Measurements from ENCODE around the gene SENP7. TPM values are rescaled to one million over a fixed set of nuclear protein-coding genes. Genes with fewer than 3 reads are reported as not detected.

Gene SENP7
- total RNA-seq, 1 experiment from 2014 or later: 7.9 TPM

DNA sequence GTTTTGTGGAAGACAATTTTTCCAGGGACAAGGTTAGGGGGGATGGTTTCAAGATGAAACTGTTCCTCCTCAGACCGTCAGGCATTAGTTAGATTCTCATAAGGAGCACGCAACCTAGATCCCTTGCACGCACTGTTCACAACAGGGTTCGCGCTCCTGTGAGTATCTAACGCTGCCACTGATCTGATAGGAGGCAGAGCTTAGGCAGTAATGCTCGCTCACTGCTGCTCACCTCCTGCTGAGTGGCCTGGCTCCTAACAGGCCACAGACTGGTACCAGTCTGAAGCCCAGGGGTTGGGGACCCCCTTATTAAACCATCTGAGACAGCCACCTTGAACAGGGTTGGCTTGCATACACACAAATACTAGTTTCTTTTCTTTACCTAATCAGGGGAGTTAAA, 179.1 kb downstream of the SENP7 start (continued):
- TF ChIP-seq CEBPB (IDR thresholded peaks at IDR 0.05; ENCODE audit: low read depth) (no peak), TCF7L2 (IDR thresholded peaks at IDR 0.05; ENCODE audit: borderline replicate concordance, extremely low read depth, insufficient read depth, insufficient read length) (no peak), POLR2A (IDR thresholded peaks at IDR 0.05; ENCODE audit: borderline replicate concordance, extremely low read depth, insufficient read depth, insufficient read length) (no peak), RAD21 (IDR thresholded peaks at IDR 0.05; ENCODE audit: low read depth) (no peak)

DNA sequence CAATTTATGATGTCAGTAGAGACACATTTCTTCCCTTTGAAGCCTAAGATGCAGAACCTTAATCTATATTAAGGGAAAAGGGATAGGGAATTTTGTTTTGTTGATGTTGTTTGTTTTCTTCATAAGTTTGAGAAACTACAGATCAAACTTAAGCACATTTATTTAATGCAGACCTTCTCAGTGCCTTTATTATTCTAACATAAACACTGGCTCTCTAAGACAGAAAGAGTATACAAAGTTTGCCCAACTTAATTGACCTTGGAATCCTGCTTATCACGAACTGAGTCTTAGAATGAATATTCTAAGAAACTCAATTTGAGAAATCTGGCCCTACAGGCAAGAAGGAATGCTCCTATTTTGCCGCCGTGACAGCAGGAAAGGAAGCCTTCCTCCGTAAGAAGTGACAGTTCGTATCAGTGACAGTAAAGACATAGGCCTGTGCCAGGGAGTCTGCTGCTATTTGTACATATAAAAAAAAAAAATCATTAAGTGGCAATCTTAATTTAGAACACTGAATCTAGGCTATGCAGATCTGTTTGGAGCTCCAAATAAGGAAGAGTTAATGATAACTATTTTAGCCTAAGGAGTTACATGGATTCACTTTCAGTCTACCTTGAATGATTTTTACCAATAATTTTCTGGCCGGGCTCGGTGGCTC, 183.9 kb downstream of the SENP7 start:
- no peak for DNase-seq (ENCODE audit: low read depth, low spot score)
- no peaks in the 10 kb centered on the region for H3K27me3 ChIP-seq (ENCODE audit: insufficient read depth, low read length)
- H3K27ac ChIP-seq (ENCODE audit: low read depth, low read length): no peak overlapping the region
- no peaks in the 10 kb centered on the region for H3K79me2 ChIP-seq (ENCODE audit: insufficient read depth, low read length)
- no peak overlapping the region for H3K4me3 ChIP-seq (replicated peaks in 1 of 2; ENCODE audit: low read depth in 1 of 2, low read length in 2 of 2)
- no peaks in the 10 kb centered on the region for H3K9me3 ChIP-seq (ENCODE audit: control insufficient read depth in 1 of 2, insufficient read depth in 1 of 2, low read depth in 1 of 2, low read length in 2 of 2)
- no peaks in the 10 kb centered on the region for H3K36me3 ChIP-seq (ENCODE audit: control insufficient read depth in 1 of 2, insufficient read depth in 2 of 2, low read length in 2 of 2)
- ChIA-PET POLR2A (no interaction called here), CTCF (no interaction called here), RAD21 (ENCODE audit: low non-redundant PET in 1 of 2, low total read pairs in 2 of 2, uncharacterized antibody in 2 of 2, unreplicated experiment in 2 of 2) (no interaction called here)
- no peak overlapping the region for H3K9ac ChIP-seq (ENCODE audit: low read length)
- H2AFZ ChIP-seq (ENCODE audit: low read depth, low read length, poor library complexity, severe bottlenecking): no peak overlapping the region
- no peaks in the 10 kb centered on the region for H3K4me1 ChIP-seq (ENCODE audit: control insufficient read depth in 1 of 2, insufficient read depth in 2 of 2, low read length in 2 of 2)
- no peak overlapping the region for H3K4me2 ChIP-seq (ENCODE audit: low read length)
- TF ChIP-seq EGR1 (IDR thresholded peaks at IDR 0.05; ENCODE audit: low read depth): no peak
- no peak for TF ChIP-seq SRF (IDR thresholded peaks at IDR 0.05; ENCODE audit: low read depth)
- no peak for TF ChIP-seq CEBPB (IDR thresholded peaks at IDR 0.05; ENCODE audit: low read depth)
- intact Hi-C loops (cut with micrococcal nuclease): no loop called here
- no peaks in the 10 kb centered on the region for H3K9me2 ChIP-seq (ENCODE audit: insufficient read depth)
- no peaks in the 10 kb centered on the region for H4K20me1 ChIP-seq (ENCODE audit: insufficient read depth)
- ATAC-seq: no peak
- BruUV-seq (replicated peaks): no TSS peak

GRCh38 chr3:101325393-101326134, 187.4 kb downstream of the SENP7 start:
- Histone ChIP-seq H3K4me2 (ENCODE audit: low read length) (no peak overlapping the region), H3K9me3 (ENCODE audit: control insufficient read depth in 1 of 2, insufficient read depth in 1 of 2, low read depth in 1 of 2, low read length in 2 of 2) (no peaks in the 10 kb centered on the region), H3K79me2 (ENCODE audit: insufficient read depth, low read length) (no peaks in the 10 kb centered on the region), H3K4me1 (ENCODE audit: control insufficient read depth in 1 of 2, insufficient read depth in 2 of 2, low read length in 2 of 2) (no peaks in the 10 kb centered on the region), H3K27ac (ENCODE audit: low read depth, low read length) (no peak overlapping the region), H2AFZ (ENCODE audit: low read depth, low read length, poor library complexity, severe bottlenecking) (no peak overlapping the region), H3K27me3 (ENCODE audit: insufficient read depth, low read length) (no peaks in the 10 kb centered on the region), H3K9me2 (ENCODE audit: insufficient read depth) (no peaks in the 10 kb centered on the region), H4K20me1 (ENCODE audit: insufficient read depth) (no peaks in the 10 kb centered on the region), H3K4me3 (replicated peaks in 1 of 2; ENCODE audit: low read depth in 1 of 2, low read length in 2 of 2) (no peak overlapping the region), H3K9ac (ENCODE audit: low read length) (no peak overlapping the region), H3K36me3 (ENCODE audit: control insufficient read depth in 1 of 2, insufficient read depth in 2 of 2, low read length in 2 of 2) (no peaks in the 10 kb centered on the region)
- POLR2A ChIA-PET: no interaction called here
- RAD21 ChIA-PET (ENCODE audit: low non-redundant PET in 1 of 2, low total read pairs in 2 of 2, uncharacterized antibody in 2 of 2, unreplicated experiment in 2 of 2): no interaction called here
- intact Hi-C loops (cut with micrococcal nuclease): no loop called here
- TF ChIP-seq TCF7L2 (IDR thresholded peaks at IDR 0.05; ENCODE audit: borderline replicate concordance, extremely low read depth, insufficient read depth, insufficient read length): no peak
- ATAC-seq (no peak), DNase-seq (ENCODE audit: low read depth, low spot score) (no peak)
- BruUV-seq (replicated peaks): no TSS peak
- CTCF ChIA-PET: interaction anchor here (0.6 kb wide), 1 partner anchor 28 kb away, joined by 3 read pairs; no protein-coding TSS in a partner anchor
